ENCODE data around the gene SETD2. TPM values are rescaled to one million over a fixed set of nuclear protein-coding genes. Genes with fewer than 3 reads are reported as not detected.
"Not testable (repeated sequence)": the region's sequence is repeated elsewhere in the genome, so short reads cannot be mapped to it uniquely, and the experiment has no call there.

Gene SETD2
- total and polyA plus RNA-seq, 5 donors: 10.3 to 35.6 (median 32.0) TPM

DNA sequence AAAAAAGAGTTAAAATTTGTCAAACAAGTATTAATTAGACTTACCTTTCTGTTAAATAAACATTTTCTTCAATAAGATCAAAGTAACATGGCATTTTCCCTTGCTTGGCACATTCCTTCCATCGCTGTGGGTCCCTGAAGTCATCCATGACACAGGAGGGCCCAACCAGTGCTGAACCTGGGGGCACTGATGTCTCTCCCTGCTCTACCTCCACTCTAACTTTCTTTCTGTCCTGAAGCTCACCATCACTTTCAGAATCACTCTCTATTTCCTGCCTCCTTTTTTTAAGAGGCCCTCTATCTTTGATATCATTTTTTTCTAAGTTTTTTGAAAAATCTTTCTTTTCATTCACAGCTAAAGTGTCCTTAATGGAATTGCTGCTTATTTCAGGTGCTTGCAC lies 43.8 kb downstream of the SETD2 start:
- ATAC-seq: no peak
- WGBS: 94% methylated on average over 1 of the region's 1 CpG

DNA sequence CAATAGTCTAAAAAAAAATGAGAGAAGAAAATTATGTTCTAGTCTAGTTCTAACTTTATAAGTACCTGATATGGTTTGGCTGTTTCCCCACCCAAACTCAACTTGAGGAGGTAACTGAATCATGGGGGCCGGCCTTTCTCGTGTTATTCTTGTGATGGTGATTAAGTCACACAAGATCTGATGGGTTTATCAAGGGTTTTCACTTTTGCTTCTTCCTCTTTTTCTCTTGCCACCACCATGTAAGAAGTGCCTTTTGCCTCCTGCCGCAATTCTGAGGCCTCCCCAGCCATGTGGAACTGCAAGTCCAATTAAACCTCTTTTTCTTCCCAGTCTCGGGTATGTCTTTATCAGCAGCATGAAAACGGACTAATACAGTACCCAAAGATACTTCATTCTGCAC lies 44.5 kb downstream of the SETD2 start:
- H3K9me3 ChIP-seq (ENCODE audit: control insufficient read depth, low read length); H3K4me3 ChIP-seq (ENCODE audit: low read length); intact Hi-C loops (cut with DNase I); H3K4me1 ChIP-seq (ENCODE audit: control insufficient read depth, insufficient read depth, low read length); H3K27ac ChIP-seq (ENCODE audit: low read length); H3K27me3 ChIP-seq (ENCODE audit: control insufficient read depth, insufficient read depth); ATAC-seq; DNase-seq: not testable (repeated sequence)
- 84% methylated on average over 5 of the region's 5 CpGs for WGBS

More for the DNA sequence above, 43.8 kb downstream of the SETD2 start:
- Histone ChIP-seq H3K4me1 (ENCODE audit: control insufficient read depth, insufficient read depth, low read length) (no peaks in the 10 kb centered on the region), H3K9me3 (ENCODE audit: control insufficient read depth, low read length) (no peaks in the 10 kb centered on the region), H3K27ac (ENCODE audit: low read length) (no peak overlapping the region), H3K27me3 (ENCODE audit: control insufficient read depth, insufficient read depth) (no peaks in the 10 kb centered on the region), H3K4me3 (ENCODE audit: low read length) (no peak overlapping the region)
- intact Hi-C loops (cut with DNase I): no loop called here
- no peak for DNase-seq

DNA sequence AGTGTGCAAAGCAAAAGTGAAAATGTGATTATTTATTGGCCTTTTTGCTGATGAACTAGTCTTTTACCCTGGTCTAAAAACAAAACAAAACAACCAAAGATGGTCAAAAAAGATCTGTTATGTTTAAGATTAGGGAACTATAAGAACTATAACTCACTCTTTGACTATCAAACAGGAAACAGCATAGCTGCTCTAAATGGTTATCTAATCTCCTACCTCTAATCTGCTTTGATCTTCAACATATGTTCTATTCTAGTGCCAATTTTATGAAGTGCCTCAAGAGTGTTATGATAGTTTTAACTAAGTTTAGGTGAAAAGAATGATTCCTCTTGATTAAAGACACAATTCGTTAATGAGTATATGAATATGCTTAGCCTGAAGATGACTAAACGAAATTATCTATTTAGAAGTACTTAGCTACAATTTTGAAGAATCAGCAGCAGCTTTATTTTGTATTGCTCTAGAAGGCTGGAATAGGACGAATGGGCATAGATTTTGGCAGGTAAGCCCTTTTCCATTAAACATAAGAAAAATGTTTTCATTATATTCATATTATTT lies 46.0 kb downstream of the SETD2 start:
- DNase-seq (no peak), ATAC-seq (no peak)
- WGBS: 72% methylated on average over 3 of the region's 3 CpGs
- intact Hi-C loops (cut with DNase I): no loop called here
- Histone ChIP-seq H3K4me1 (ENCODE audit: control insufficient read depth, insufficient read depth, low read length) (no peaks in the 10 kb centered on the region), H3K27ac (ENCODE audit: low read length) (no peak overlapping the region), H3K4me3 (ENCODE audit: low read length) (no peak overlapping the region), H3K27me3 (ENCODE audit: control insufficient read depth, insufficient read depth) (no peaks in the 10 kb centered on the region), H3K9me3 (ENCODE audit: control insufficient read depth, low read length) (no peaks in the 10 kb centered on the region)

DNA sequence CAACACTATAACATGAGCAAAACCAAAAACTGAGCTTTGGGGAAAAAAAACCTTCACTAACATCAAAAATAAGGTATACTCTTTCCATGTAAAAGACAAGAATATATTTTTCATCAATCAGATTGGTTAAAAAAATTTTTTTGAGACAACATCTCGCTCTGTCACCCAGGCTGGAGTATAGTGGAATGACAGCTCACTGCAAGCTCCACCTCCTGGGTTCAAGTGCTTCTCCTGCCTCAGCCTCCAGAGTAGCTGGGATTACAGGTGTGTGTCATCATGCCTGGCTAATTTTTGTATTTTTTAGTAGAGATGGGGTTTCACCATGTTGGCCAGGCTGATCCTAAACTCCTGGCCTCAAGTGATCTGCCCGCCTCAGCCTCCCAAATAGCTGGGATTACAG lies 48.4 kb downstream of the SETD2 start:
- H3K27ac ChIP-seq (ENCODE audit: low read length); H3K4me3 ChIP-seq (ENCODE audit: low read length); intact Hi-C loops (cut with DNase I); DNase-seq; H3K27me3 ChIP-seq (ENCODE audit: control insufficient read depth, insufficient read depth); H3K9me3 ChIP-seq (ENCODE audit: control insufficient read depth, low read length); H3K4me1 ChIP-seq (ENCODE audit: control insufficient read depth, insufficient read depth, low read length); ATAC-seq: not testable (repeated sequence)
- 96% methylated on average over 2 of the region's 2 CpGs for WGBS

DNA sequence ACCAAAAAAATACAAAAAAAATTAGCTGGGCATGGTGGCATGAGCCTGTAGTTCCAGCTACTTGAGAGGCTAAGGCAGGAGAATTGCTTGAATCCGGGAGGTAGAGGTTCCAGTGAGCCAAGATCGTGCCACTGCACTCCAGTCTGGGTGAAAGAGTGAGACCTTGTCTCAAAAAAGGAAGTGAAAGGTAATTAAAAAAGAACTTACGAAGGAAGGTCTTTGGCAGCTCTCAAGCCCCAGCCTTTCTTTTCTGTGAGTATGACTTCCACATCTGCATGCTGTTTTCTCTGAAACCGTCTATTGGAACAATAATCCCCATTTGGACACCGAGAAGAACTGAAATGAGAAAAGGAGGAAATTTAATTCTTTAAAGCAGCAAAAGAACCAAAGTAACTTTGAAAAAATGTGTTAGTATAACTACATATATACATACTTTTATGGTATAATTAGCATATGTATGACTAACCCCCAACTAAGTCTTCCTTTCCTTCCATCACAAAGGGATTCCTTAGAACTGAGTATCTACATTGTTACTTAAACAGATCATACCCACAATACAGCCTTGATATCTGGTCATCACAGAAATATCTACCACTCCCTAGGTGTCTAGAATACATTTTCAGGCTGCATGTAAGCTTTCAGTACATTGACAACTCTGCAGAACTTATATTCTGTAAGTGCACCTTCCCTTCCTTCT lies 50.1 kb downstream of the SETD2 start:
- WGBS: 90% methylated on average over 5 of the region's 5 CpGs

DNA sequence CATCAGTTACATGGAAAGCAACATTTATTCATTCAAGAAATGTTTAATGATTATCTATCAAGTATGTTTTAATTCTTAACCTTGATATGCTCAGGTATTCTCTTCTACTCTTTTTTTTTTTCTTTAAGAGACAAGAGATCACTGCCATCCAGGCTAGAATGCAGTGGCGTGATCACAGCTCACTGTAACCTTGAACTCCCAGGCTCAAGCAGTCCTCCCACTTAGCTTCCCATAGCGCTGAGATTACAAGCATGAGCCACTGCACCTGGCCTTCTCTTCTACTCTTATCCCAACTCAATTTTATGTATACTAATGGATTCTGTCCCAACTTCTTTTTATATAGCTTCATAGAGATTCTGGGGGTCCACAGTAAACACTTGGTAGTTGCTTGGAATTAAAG lies 50.9 kb downstream of the SETD2 start:
- Histone ChIP-seq H3K9me3 (ENCODE audit: control insufficient read depth, low read length) (no peaks in the 10 kb centered on the region), H3K27me3 (ENCODE audit: control insufficient read depth, insufficient read depth) (no peaks in the 10 kb centered on the region), H3K4me3 (ENCODE audit: low read length) (no peak overlapping the region), H3K27ac (ENCODE audit: low read length) (no peak overlapping the region), H3K4me1 (ENCODE audit: control insufficient read depth, insufficient read depth, low read length) (no peaks in the 10 kb centered on the region)
- intact Hi-C loops (cut with DNase I): no loop called here
- ATAC-seq (no peak), DNase-seq (no peak)
- 83% methylated on average over 2 of the region's 2 CpGs for WGBS

More for the DNA sequence above, 50.1 kb downstream of the SETD2 start:
- DNase-seq (no peak), ATAC-seq (no peak)
- no peak overlapping the region for H3K4me3 ChIP-seq (ENCODE audit: low read length)
- intact Hi-C loops (cut with DNase I): no loop called here
- no peaks in the 10 kb centered on the region for H3K27me3 ChIP-seq (ENCODE audit: control insufficient read depth, insufficient read depth)
- no peaks in the 10 kb centered on the region for H3K4me1 ChIP-seq (ENCODE audit: control insufficient read depth, insufficient read depth, low read length)
- no peaks in the 10 kb centered on the region for H3K9me3 ChIP-seq (ENCODE audit: control insufficient read depth, low read length)
- no peak overlapping the region for H3K27ac ChIP-seq (ENCODE audit: low read length)

DNA sequence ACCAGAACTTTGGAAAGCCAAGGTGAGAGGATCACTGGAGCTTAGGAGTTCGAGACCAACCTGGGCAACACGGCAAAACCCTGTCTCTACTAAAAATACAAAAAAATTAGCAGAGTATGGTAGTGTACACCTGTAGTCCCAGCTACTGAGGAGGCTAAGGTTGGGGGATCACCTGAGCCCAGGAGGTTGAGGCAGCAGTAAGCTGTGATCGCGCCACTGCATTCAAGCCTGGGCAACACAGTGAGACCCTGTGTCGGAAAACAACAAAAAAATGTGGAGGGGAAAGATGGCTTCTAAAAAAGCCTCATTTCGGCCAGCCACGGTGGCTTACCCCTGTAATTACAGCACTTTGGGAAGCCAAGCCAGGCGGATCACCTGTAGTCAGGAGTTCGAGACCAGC lies 54.5 kb downstream of the SETD2 start:
- 95% methylated on average over 9 of the region's 9 CpGs for WGBS
- no peaks in the 10 kb centered on the region for H3K4me1 ChIP-seq (ENCODE audit: control insufficient read depth, insufficient read depth, low read length)
- intact Hi-C loops (cut with DNase I): no loop called here

DNA sequence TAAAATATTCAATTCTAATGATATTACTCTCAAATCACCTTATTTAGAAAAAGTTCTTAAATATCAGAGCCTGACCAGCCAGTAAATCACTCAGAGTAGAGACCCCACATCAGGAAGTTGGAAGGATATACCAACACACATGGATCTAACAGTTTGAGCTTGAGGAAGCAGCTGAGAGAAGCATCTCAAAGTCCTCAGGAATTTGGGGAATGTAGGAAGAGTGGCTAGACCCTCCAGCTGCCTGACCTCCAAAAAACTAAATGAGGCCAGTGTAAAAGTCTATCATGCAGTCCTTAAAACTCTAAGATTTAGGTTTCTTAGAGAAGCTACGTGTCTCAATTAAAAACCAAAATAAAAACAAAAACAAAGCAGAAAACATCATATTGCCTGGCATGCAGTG lies 55.4 kb downstream of the SETD2 start:
- WGBS: 89% methylated on average over 1 of the region's 1 CpG
- intact Hi-C loops (cut with DNase I): no loop called here
- DNase-seq (no peak), ATAC-seq (no peak)
- H3K27ac ChIP-seq (ENCODE audit: low read length): no peak overlapping the region
- H3K9me3 ChIP-seq (ENCODE audit: control insufficient read depth, low read length): no peaks in the 10 kb centered on the region
- H3K27me3 ChIP-seq (ENCODE audit: control insufficient read depth, insufficient read depth): no peaks in the 10 kb centered on the region
- H3K4me3 ChIP-seq (ENCODE audit: low read length): no peak overlapping the region
- H3K4me1 ChIP-seq (ENCODE audit: control insufficient read depth, insufficient read depth, low read length): no peaks in the 10 kb centered on the region

More for the DNA sequence above, 54.5 kb downstream of the SETD2 start:
- H3K27me3 ChIP-seq (ENCODE audit: control insufficient read depth, insufficient read depth): no peaks in the 10 kb centered on the region
- no peaks in the 10 kb centered on the region for H3K9me3 ChIP-seq (ENCODE audit: control insufficient read depth, low read length)
- H3K4me3 ChIP-seq (ENCODE audit: low read length): no peak overlapping the region
- no peak for ATAC-seq
- H3K27ac ChIP-seq (ENCODE audit: low read length): no peak overlapping the region
- no peak for DNase-seq

DNA sequence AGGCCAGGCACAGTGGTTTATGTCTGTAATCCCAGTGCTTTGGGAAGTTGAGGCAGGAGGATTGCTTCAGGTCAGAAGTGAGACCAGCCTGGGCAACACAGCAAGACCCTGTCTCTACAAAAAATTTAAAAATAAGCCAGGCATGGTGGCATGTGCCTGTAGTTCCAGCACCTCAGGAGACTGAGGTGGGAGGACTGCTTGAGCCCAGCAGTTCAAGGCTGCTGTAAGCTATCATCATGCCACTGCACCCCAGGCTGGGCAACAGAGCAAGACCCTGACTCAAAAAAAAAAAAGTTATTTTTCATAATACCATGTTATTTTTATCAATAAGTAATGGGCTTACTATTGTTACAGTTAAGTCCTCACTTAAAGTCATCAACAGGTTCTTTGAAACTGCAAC lies 59.7 kb downstream of the SETD2 start:
- ATAC-seq (no peak), DNase-seq (no peak)
- Histone ChIP-seq H3K27me3 (ENCODE audit: control insufficient read depth, insufficient read depth) (no peaks in the 10 kb centered on the region), H3K27ac (ENCODE audit: low read length) (no peak overlapping the region), H3K4me3 (ENCODE audit: low read length) (no peak overlapping the region), H3K4me1 (ENCODE audit: control insufficient read depth, insufficient read depth, low read length) (no peaks in the 10 kb centered on the region), H3K9me3 (ENCODE audit: control insufficient read depth, low read length) (no peaks in the 10 kb centered on the region)
- intact Hi-C loops (cut with DNase I): no loop called here

DNA sequence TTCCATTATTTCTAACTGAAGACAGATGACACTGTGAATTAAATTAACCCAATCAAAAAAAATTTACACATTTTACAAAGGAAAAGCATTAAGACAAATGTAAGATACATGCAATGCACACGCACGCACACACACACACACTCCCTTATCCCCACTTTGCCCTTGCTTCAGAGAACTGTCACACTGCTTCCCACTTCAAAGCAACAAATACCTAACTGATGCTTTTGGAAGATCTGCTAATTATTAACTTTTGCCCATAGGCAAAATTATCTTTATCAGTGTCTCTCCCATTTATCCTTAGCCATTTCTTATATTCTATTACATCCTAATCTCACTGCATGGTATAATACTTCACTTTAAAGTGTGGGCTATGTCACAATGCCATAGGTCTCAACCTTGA lies 60.3 kb downstream of the SETD2 start:
- Histone ChIP-seq H3K9me3 (ENCODE audit: control insufficient read depth, low read length) (no peaks in the 10 kb centered on the region), H3K4me3 (ENCODE audit: low read length) (no peak overlapping the region), H3K27me3 (ENCODE audit: control insufficient read depth, insufficient read depth) (no peaks in the 10 kb centered on the region), H3K27ac (ENCODE audit: low read length) (no peak overlapping the region), H3K4me1 (ENCODE audit: control insufficient read depth, insufficient read depth, low read length) (no peaks in the 10 kb centered on the region)
- ATAC-seq: no peak
- 61% methylated on average over 2 of the region's 2 CpGs for WGBS
- intact Hi-C loops (cut with DNase I): no loop called here
- no peak for DNase-seq

DNA sequence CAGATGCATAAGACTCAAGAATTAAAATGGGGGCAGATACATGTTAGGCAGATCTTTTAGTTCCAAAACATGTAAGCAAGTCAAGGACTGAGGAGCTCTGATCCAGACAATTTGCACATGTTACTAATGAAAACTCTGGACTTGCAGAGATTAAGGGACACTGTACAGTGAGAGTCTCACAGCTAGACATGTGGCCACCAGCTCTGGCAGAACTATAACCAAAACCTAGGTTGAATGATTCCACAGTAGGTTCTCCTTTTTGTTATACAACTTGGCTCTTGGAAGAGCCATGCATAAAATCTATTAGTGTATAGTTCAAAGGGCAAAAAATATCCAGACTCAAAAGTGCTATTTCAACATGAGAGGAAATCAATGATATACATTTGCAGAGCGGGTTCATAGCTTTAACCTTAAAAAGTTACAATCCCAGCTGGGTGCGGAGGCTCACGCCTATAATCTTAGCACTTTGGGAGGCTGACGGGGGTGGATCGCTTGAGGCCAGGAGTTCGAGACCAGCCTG lies 61.8 kb downstream of the SETD2 start:
- no peak for DNase-seq
- WGBS: 97% methylated on average over 6 of the region's 6 CpGs
- no peaks in the 10 kb centered on the region for H3K27me3 ChIP-seq (ENCODE audit: control insufficient read depth, insufficient read depth)
- no peaks in the 10 kb centered on the region for H3K4me1 ChIP-seq (ENCODE audit: control insufficient read depth, insufficient read depth, low read length)
- intact Hi-C loops (cut with DNase I): no loop called here
- H3K9me3 ChIP-seq (ENCODE audit: control insufficient read depth, low read length): no peaks in the 10 kb centered on the region
- no peak overlapping the region for H3K27ac ChIP-seq (ENCODE audit: low read length)
- ATAC-seq: no peak
- H3K4me3 ChIP-seq (ENCODE audit: low read length): no peak overlapping the region

Measured in right cardiac atrium (tissue), 5 donors.